Neural cell (in vitro differentiated cells): ENCODE data around the gene CCDC86. TPM values are rescaled to one million over a fixed set of nuclear protein-coding genes. Genes with fewer than 3 reads are reported as not detected.

ENCODE experiments used
- H2AFZ ChIP-seq: fragments of 200-600, 300-800 bp; sonication (generic), shearing (Covaris generic); 2 replicates; pipeline ENCODE4 v1.6.0; 2014; ENCODE audit warnings: low read depth, mild to moderate bottlenecking, antibody characterized with exemption, low read length, moderate library complexity
- H3F3A ChIP-seq: fragments of 200-600 bp; shearing (Covaris generic); 2 replicates; pipeline ENCODE4 v1.6.1; 2016; ENCODE audit warnings: mild to moderate bottlenecking, moderate library complexity, mixed read lengths, antibody characterized with exemption, low read length; ENCODE audit not compliant: insufficient read depth, poor library complexity, severe bottlenecking
- H3K27ac ChIP-seq: fragments of 200-600, 300-800 bp; sonication (generic), shearing (Covaris generic); 2 replicates; pipeline ENCODE4 v1.5.1; 2014; ENCODE audit warnings: mild to moderate bottlenecking, low read length, moderate library complexity
- H3K27me3 ChIP-seq: fragments of 300-800, 200-600 bp; sonication (generic), shearing (Covaris generic); 2 replicates; pipeline ENCODE4 v1.6.0; 2014; ENCODE audit warnings: mild to moderate bottlenecking, low read depth, low read length, moderate library complexity; ENCODE audit not compliant: insufficient read depth
- H3K36me3 ChIP-seq: fragments of 300-800, 200-600 bp; sonication (generic), shearing (Covaris generic); 2 replicates; pipeline ENCODE4 v1.5.1; 2014; ENCODE audit warnings: mild to moderate bottlenecking, antibody characterized with exemption, low read length, moderate library complexity; ENCODE audit not compliant: insufficient read depth
- H3K4me2 ChIP-seq: fragments of 300-800, 200-600 bp; sonication (generic), shearing (Covaris generic); 2 replicates; pipeline ENCODE4 v1.6.0; 2014; ENCODE audit warnings: mild to moderate bottlenecking, low read length
- H3K4me3 ChIP-seq: fragments of 300-800, 200-600 bp; sonication (generic), shearing (Covaris generic); 2 replicates; pipeline ENCODE4 v1.5.1; 2014; ENCODE audit warnings: mild to moderate bottlenecking, low read length, moderate library complexity
- H3K79me2 ChIP-seq: fragments of 200-600 bp; shearing (Covaris generic); replicated peaks from 2 replicates; pipeline ENCODE4 v1.6.0; 2014; ENCODE audit warnings: mild to moderate bottlenecking, low read length, moderate library complexity; ENCODE audit not compliant: insufficient read depth
- H3K9ac ChIP-seq: fragments of 300-800, 200-600 bp; sonication (generic), shearing (Covaris generic); 2 replicates; pipeline ENCODE4 v1.6.1; 2016; ENCODE audit warnings: mild to moderate bottlenecking, low read length, mixed read lengths
- H3K9me2 ChIP-seq: fragments of 200-600 bp; shearing (Covaris generic); 2 replicates; pipeline ENCODE4 v1.6.1; 2016; ENCODE audit warnings: mild to moderate bottlenecking, low read length, mixed read lengths; ENCODE audit not compliant: insufficient read depth
- H3K9me3 ChIP-seq: fragments of 200-600, 300-800 bp; sonication (generic), shearing (Covaris generic); 2 replicates; pipeline ENCODE4 v1.6.1; 2016; ENCODE audit warnings: mild to moderate bottlenecking, mixed run types, low read length, moderate library complexity, mixed read lengths
- H4K20me1 ChIP-seq: fragments of 200-600 bp; shearing (Covaris generic); 2 replicates; pipeline ENCODE4 v1.6.1; 2016; ENCODE audit warnings: mild to moderate bottlenecking, mixed run types; ENCODE audit not compliant: insufficient read depth
- CTCF ChIP-seq: fragments of 450-650 bp; IDR thresholded peaks from 2 replicates; pipeline ENCODE4 v1.5.1; 2014; ENCODE audit warnings: antibody characterized with exemption, mild to moderate bottlenecking, moderate library complexity; ENCODE audit not compliant: poor library complexity, severe bottlenecking
- EP300 ChIP-seq: fragments of 450-650 bp; conservative IDR thresholded peaks from 2 replicates; pipeline ENCODE4 v1.6.1; 2014; ENCODE audit warnings: antibody characterized with exemption, mild to moderate bottlenecking, moderate library complexity; ENCODE audit not compliant: poor library complexity, severe bottlenecking
- EZH2 ChIP-seq: fragments of 200-600, 300-800 bp; shearing (Covaris generic), sonication (generic); IDR thresholded peaks from 2 replicates; pipeline ENCODE4 v1.6.1; 2014; ENCODE audit warnings: antibody characterized with exemption, low read length, borderline replicate concordance, mild to moderate bottlenecking; ENCODE audit not compliant: insufficient read depth, poor library complexity, severe bottlenecking
- MXI1 ChIP-seq: fragments of 450-650 bp; conservative IDR thresholded peaks from 2 replicates; pipeline ENCODE4 v1.6.1; 2014; ENCODE audit warnings: antibody characterized with exemption, mild to moderate bottlenecking; ENCODE audit not compliant: poor library complexity, severe bottlenecking
- POLR2AphosphoS5 ChIP-seq: IDR thresholded peaks from 2 replicates; pipeline ENCODE4 v1.6.1; 2012
- RAD21 ChIP-seq: fragments of 450-650 bp; conservative IDR thresholded peaks from 2 replicates; pipeline ENCODE4 v1.6.1; 2014; ENCODE audit warnings: antibody characterized with exemption, mild to moderate bottlenecking, moderate library complexity
- REST ChIP-seq: IDR thresholded peaks from 2 replicates; pipeline ENCODE4 v1.6.1; 2012; ENCODE audit warnings: borderline replicate concordance
- SMC3 ChIP-seq: fragments of 450-650 bp; conservative IDR thresholded peaks from 2 replicates; pipeline ENCODE4 v1.6.1; 2014; ENCODE audit warnings: antibody characterized with exemption, mild to moderate bottlenecking, moderate library complexity; ENCODE audit not compliant: poor library complexity
- TAF1 ChIP-seq: IDR thresholded peaks from 2 replicates; pipeline ENCODE4 v1.6.1; 2012; ENCODE audit warnings: low read depth
- polyA plus RNA-seq: library from polyadenylated mRNA; depleted of rRNA; stranded (reverse); fragments of >200 nt; gene quantifications from 2 replicates; pipeline ENCODE4 v1.2.3, GENCODE V29; 2014

CCDC86 gene
- polyA plus RNA-seq, 1 donor from 2014 or later: 0.16 TPM

- H4K20me1 ChIP-seq: no peaks in the 10 kb centered on the region
- no peaks in the 10 kb centered on the region for H3K9me2 ChIP-seq
- no peak overlapping the region for H3K27ac ChIP-seq
- no peaks in the 10 kb centered on the region for H3K27me3 ChIP-seq
- no peaks in the 10 kb centered on the region for H3K9me3 ChIP-seq
- H3K79me2 ChIP-seq: no peaks in the 10 kb centered on the region
- no peak overlapping the region for H3K4me2 ChIP-seq
- no peak overlapping the region for H3K9ac ChIP-seq
- no peaks in the 10 kb centered on the region for H3K36me3 ChIP-seq
- TF ChIP-seq POLR2AphosphoS5 (no peak), EZH2 (no peak), SMC3 (no peak)
- H3F3A ChIP-seq: no peaks in the 10 kb centered on the region
- no peak overlapping the region for H2AFZ ChIP-seq
- no peak overlapping the region for H3K4me3 ChIP-seq
Measured at GRCh38 chr11:60890696-60891095, 48.8 kb downstream of the CCDC86 start.

GRCh38 chr11:60891103-60891741 lies 49.3 kb downstream of the CCDC86 start:
- H3K36me3 ChIP-seq: no peaks in the 10 kb centered on the region
- no peaks in the 10 kb centered on the region for H3K27me3 ChIP-seq
- no peaks in the 10 kb centered on the region for H3F3A ChIP-seq
- no peak overlapping the region for H2AFZ ChIP-seq
- H3K4me2 ChIP-seq: no peak overlapping the region
- H3K79me2 ChIP-seq: no peaks in the 10 kb centered on the region
- H4K20me1 ChIP-seq: no peaks in the 10 kb centered on the region
- no peak overlapping the region for H3K27ac ChIP-seq
- H3K9me2 ChIP-seq: no peaks in the 10 kb centered on the region
- H3K9me3 ChIP-seq: no peaks in the 10 kb centered on the region
- no peak overlapping the region for H3K4me3 ChIP-seq
- no peak overlapping the region for H3K9ac ChIP-seq
- TF ChIP-seq POLR2AphosphoS5: no peak
- no peak for TF ChIP-seq EZH2
- no peak for TF ChIP-seq MXI1
- no peak for TF ChIP-seq REST
- no peak for TF ChIP-seq TAF1
- TF ChIP-seq SMC3: no peak
- no peak for TF ChIP-seq CTCF
- TF ChIP-seq EP300: no peak
- no peak for TF ChIP-seq RAD21
